B cell (primary cell): ENCODE results near the gene CACNA1H. TPM values are rescaled to one million over a fixed set of nuclear protein-coding genes. Genes with fewer than 3 reads are reported as not detected.

Experiments
- ATAC-seq: fragments of 200-7000 bp; cut with Tn5 transposase; one replicate; pipeline ENCODE4 v1.10.0; 2021; ENCODE audit warnings: low read depth, mild to moderate bottlenecking, moderate number of reproducible peaks, moderate library complexity
- CTCF ChIA-PET: fragments of 350-600 bp; sonication (Branson Sonifier 250); formaldehyde crosslinking; loops from one replicate; lab custom pipeline; 2021; ENCODE audit warnings: antibody characterized with exemption, inconsistent platforms; lab: Charles Lee
- POLR2A ChIA-PET: fragments of 350-600 bp; sonication (Branson Sonifier 250); formaldehyde crosslinking; loops from one replicate; lab custom pipeline; 2021; ENCODE audit warnings: antibody characterized with exemption; lab: Charles Lee
- DNase-seq: peaks from one replicate; pipeline ENCODE4 v3.0.0; 2013
- H2AFZ ChIP-seq: 2 replicates; pipeline ENCODE4 v1.6.1; 2012; ENCODE audit warnings: mild to moderate bottlenecking, low read depth, low read length; ENCODE audit not compliant: insufficient read depth, poor library complexity, severe bottlenecking
- H3K27ac ChIP-seq, 2 donors: 1 replicate in 1 of 2; 2 replicates in 1 of 2; pipeline ENCODE4 v1.5.1; 2012 to 2013; ENCODE audit warnings: low read length in 2 of 2, mild to moderate bottlenecking in 2 of 2, moderate library complexity in 1 of 2
- H3K27me3 ChIP-seq, 4 experiments: fragments of 200-600 bp in 1 of 4; sonication (generic) in 1 of 4; replicated peaks in 1 of 4; 1 replicate in 2 of 4; 2 replicates in 2 of 4; pipeline versions ENCODE4 v1.6.1 to v1.7.0; 2013 to 2016; ENCODE audit warnings: low read length in 3 of 4, mild to moderate bottlenecking in 2 of 4, mixed read lengths in 1 of 4, moderate library complexity in 1 of 4; ENCODE audit not compliant: insufficient read depth in 4 of 4, control insufficient read depth in 3 of 4; ENCODE audit errors: control extremely low read depth in 1 of 4
- H3K36me3 ChIP-seq, 2 experiments: replicated peaks in 1 of 2; 1 replicate in 1 of 2; 2 replicates in 1 of 2; pipeline versions ENCODE4 v1.6.1 to v1.7.1; 2013; ENCODE audit warnings: low read length in 1 of 2; ENCODE audit not compliant: insufficient read depth in 2 of 2, control insufficient read depth in 1 of 2; ENCODE audit errors: control extremely low read depth in 1 of 2, extremely low read depth in 1 of 2
- H3K4me1 ChIP-seq, 2 donors: fragments of 200-600 bp in 1 of 2; sonication (generic) in 1 of 2; 1 replicate in 1 of 2; 2 replicates in 1 of 2; pipeline versions ENCODE4 v1.5.1 to v1.6.1; 2013 to 2017; ENCODE audit warnings: low read length in 2 of 2; ENCODE audit not compliant: control insufficient read depth in 2 of 2, insufficient read depth in 2 of 2
- H3K4me2 ChIP-seq: replicated peaks from 2 replicates; pipeline ENCODE3; 2012; ENCODE audit warnings: mild to moderate bottlenecking, low read depth, low read length; ENCODE audit not compliant: poor library complexity, severe bottlenecking
- H3K4me3 ChIP-seq, 5 experiments: fragments of 200-600 bp in 1 of 5; sonication (generic) in 1 of 5; 1 replicate in 3 of 5; 2 replicates in 2 of 5; pipeline versions ENCODE4 v1.5.1 to v1.7.0; 2011 to 2016; ENCODE audit warnings: low read length in 4 of 5, mild to moderate bottlenecking in 4 of 5, low read depth in 2 of 5, control low read depth in 1 of 5, moderate library complexity in 1 of 5; ENCODE audit not compliant: insufficient read depth in 1 of 5; ENCODE audit errors: control extremely low read depth in 1 of 5, extremely low read depth in 1 of 5
- H3K79me2 ChIP-seq: fragments of 200-600 bp; sonication (generic); one replicate; pipeline ENCODE4 v1.6.0; 2016; ENCODE audit warnings: low read length; ENCODE audit not compliant: control insufficient read depth, insufficient read depth
- H3K9ac ChIP-seq: fragments of 200-600 bp; sonication (generic); 2 replicates; pipeline ENCODE4 v1.6.1; 2017; ENCODE audit warnings: mild to moderate bottlenecking, low read length, moderate library complexity
- H3K9me3 ChIP-seq, 3 donors: one replicate each; pipeline versions ENCODE4 v1.6.1 to v1.7.1; 2013; ENCODE audit warnings: low read length in 2 of 3; ENCODE audit not compliant: control insufficient read depth in 2 of 3, insufficient read depth in 1 of 3; ENCODE audit errors: control extremely low read depth in 1 of 3
- H4K20me1 ChIP-seq: 2 replicates; pipeline ENCODE4 v1.6.0; 2012; ENCODE audit warnings: mild to moderate bottlenecking, low read length; ENCODE audit not compliant: insufficient read depth, control insufficient read depth, poor library complexity, severe bottlenecking
- H3K27ac Mint-ChIP-seq: one replicate; pipeline ENCODE4 v1.8.0; 2021; ENCODE audit warnings: mixed read lengths
- H3K27me3 Mint-ChIP-seq: one replicate; pipeline ENCODE4 v1.8.0; 2021; ENCODE audit warnings: mixed read lengths
- H3K4me1 Mint-ChIP-seq: one replicate; pipeline ENCODE4 v1.8.0; 2021; ENCODE audit warnings: mixed read lengths
- H3K4me3 Mint-ChIP-seq: one replicate; pipeline ENCODE4 v1.8.0; 2021; ENCODE audit warnings: mixed read lengths
- H3K9me3 Mint-ChIP-seq: one replicate; pipeline ENCODE4 v1.8.0; 2022; ENCODE audit warnings: mixed read lengths; ENCODE audit not compliant: insufficient read depth
- EZH2 ChIP-seq: IDR thresholded peaks from 2 replicates; pipeline ENCODE4 v1.6.1; 2012; ENCODE audit warnings: borderline replicate concordance, low read depth, mild to moderate bottlenecking, moderate library complexity, low read length; ENCODE audit not compliant: insufficient read depth, poor library complexity, severe bottlenecking
- WGBS: methylation state at CpG from one replicate; pipeline ENCODE4 v1.1.5; 2013; ENCODE audit warnings: missing lambda C conversion rate; ENCODE audit not compliant: insufficient coverage; 5-methylcytosine and 5-hydroxymethylcytosine counted together
- intact Hi-C: fragments of 100-400 bp; cut with micrococcal nuclease; formaldehyde crosslinking; loops from one replicate; pipeline ENCODE4 v1.10.0; 2022
- polyA plus RNA-seq: library from polyadenylated mRNA; depleted of rRNA; stranded (reverse); fragments of >200 nt; gene quantifications from 2 replicates; pipeline ENCODE4 v1.2.3, GENCODE V29; 2012
- total RNA-seq, 2 donors: library from RNA; stranded (reverse); fragments of 120-200 nt in 1 of 2; gene quantifications; 1 replicate in 1 of 2; 2 replicates in 1 of 2; pipeline versions ENCODE4 v1.2.3 to v1.2.4, GENCODE V29; 2013 to 2022
- TF ChIP-seq, protein P1 (sequence below): fragments of 200-600 bp; IDR thresholded peaks from one replicate; pipeline ENCODE4 v1.8.0; 2022; ENCODE audit warnings: antibody characterized with exemption, mild to moderate bottlenecking

CACNA1H gene
- total and polyA plus RNA-seq, 2 donors (not counting 1 experiment from before 2014, with no cell fraction given) = 0.05 to 0.10 TPM

DNA sequence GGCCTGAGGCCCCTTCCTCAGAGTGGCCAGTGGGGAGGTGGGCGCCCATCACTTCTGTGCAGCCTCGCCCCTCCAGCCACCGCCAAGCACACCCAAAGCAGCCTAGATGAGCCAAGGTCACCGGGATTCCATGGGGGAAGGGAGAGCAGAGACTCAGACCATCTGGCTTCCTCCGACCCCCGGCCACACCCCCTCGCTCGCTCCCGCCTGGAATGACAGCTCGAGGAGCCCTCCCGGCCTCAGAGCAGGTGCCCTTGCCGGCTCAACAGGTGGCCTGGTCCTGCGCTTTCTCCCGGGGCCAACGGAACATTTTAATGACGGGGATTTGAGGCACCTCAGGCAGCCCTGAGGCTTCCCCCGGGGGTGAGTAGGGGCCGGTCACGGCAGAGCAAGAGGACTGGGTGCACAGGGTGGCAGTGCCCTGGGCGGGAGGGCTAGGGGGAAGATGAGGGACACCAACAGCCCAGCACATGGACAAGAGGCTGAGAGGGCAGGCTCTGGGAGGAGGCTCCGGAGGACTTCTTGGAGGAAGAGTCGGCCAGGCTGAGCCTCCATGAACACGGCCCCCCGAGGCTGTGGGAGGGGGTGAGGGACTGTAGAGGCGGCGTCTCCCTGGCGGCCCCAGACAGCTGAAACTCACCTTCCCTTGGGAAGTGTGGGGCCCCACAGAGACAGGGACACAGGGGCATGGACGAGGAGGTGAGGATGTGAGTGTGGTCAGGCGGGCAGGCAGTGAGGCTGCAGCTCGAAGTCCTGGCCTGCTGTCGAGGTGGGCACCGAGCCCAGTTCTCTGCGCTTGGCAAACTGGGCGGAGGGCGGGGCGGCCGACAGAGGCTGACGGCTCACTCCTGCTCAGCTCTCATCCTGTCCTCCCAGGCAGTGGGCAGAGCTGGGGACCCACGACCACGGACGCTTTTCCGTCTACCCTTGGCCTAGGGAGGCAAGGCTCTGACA is 44.3 kb upstream of the CACNA1H start:
- Histone ChIP-seq H4K20me1 (no peaks in the 10 kb centered on the region), H3K9me3 (peaks cover 0 to 5% (median 0%) of the 10 kb centered on the region in 3 donors), H3K4me3 (no peak overlapping the region), H3K9ac (no peak overlapping the region), H3K4me1 (peaks cover under 1 to 3% of the 10 kb centered on the region in 2 donors), H3K4me2 (no peak overlapping the region), H2AFZ (no peak overlapping the region), H3K27ac (no peak overlapping the region), H3K79me2 (no peaks in the 10 kb centered on the region), H3K36me3 (no peaks in the 10 kb centered on the region), H3K27me3 (peaks cover 0 to 29% (median 2%) of the 10 kb centered on the region in 4 experiments)
- DNase-seq = no peak
- ATAC-seq = no peak
- WGBS = 60% methylated on average over 41 of the region's 42 CpGs
- no peak overlapping the region for H3K4me3 Mint-ChIP-seq
- CTCF ChIA-PET = no interaction called here
- H3K27ac Mint-ChIP-seq = no peak overlapping the region
- H3K9me3 Mint-ChIP-seq = no peaks in the 10 kb centered on the region
- intact Hi-C loops = no loop called here
- TF ChIP-seq EZH2 = no peak
- TF ChIP-seq, protein P1, sequence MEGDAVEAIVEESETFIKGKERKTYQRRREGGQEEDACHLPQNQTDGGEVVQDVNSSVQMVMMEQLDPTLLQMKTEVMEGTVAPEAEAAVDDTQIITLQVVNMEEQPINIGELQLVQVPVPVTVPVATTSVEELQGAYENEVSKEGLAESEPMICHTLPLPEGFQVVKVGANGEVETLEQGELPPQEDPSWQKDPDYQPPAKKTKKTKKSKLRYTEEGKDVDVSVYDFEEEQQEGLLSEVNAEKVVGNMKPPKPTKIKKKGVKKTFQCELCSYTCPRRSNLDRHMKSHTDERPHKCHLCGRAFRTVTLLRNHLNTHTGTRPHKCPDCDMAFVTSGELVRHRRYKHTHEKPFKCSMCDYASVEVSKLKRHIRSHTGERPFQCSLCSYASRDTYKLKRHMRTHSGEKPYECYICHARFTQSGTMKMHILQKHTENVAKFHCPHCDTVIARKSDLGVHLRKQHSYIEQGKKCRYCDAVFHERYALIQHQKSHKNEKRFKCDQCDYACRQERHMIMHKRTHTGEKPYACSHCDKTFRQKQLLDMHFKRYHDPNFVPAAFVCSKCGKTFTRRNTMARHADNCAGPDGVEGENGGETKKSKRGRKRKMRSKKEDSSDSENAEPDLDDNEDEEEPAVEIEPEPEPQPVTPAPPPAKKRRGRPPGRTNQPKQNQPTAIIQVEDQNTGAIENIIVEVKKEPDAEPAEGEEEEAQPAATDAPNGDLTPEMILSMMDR = no peak
- POLR2A ChIA-PET = interaction anchor here (0.6 kb wide), 1 partner anchor 27 kb away, joined by 8 read pairs; no protein-coding TSS in a partner anchor
- peaks cover 15% of the 10 kb centered on the region for H3K27me3 Mint-ChIP-seq
- H3K4me1 Mint-ChIP-seq = no peaks in the 10 kb centered on the region

DNA sequence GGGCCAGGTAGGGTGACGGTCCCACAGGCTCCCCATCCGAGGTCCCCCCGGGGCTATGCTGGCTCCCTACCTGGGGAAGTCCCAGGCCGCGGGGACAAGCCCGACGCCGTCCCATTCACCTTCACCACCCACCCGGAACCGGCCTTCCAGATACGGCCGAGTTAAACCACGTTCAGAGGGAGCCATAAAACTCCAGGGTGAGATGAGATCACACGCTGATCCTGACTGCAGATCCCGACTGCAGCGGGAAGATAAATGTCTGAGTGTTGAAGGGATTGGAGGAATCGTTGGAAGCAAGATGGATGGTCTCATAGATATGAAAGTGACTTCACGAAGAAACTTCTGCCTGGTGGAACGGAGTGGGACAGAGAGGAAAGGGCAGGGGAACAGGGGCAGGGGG is 43.3 kb upstream of the CACNA1H start:
- Histone ChIP-seq H3K9me3 (peaks cover 0 to 5% (median 0%) of the 10 kb centered on the region in 3 donors), H3K4me2 (no peak overlapping the region), H3K27me3 (peaks cover 0 to 18% (median 0%) of the 10 kb centered on the region in 4 experiments), H3K4me1 (peaks cover 0 to 3% of the 10 kb centered on the region in 2 donors), H3K9ac (no peak overlapping the region), H3K36me3 (no peaks in the 10 kb centered on the region), H3K4me3 (no peak overlapping the region), H3K27ac (no peak overlapping the region), H4K20me1 (no peaks in the 10 kb centered on the region), H3K79me2 (no peaks in the 10 kb centered on the region), H2AFZ (no peak overlapping the region)
- ChIA-PET CTCF (no interaction called here), POLR2A (no interaction called here)
- TF ChIP-seq EZH2 = no peak
- TF ChIP-seq, protein P1 = no peak
- no peak for DNase-seq
- no peak overlapping the region for H3K4me3 Mint-ChIP-seq
- H3K4me1 Mint-ChIP-seq = no peaks in the 10 kb centered on the region
- WGBS = 32% methylated on average over 12 of the region's 19 CpGs
- peaks cover 11% of the 10 kb centered on the region for H3K27me3 Mint-ChIP-seq
- H3K9me3 Mint-ChIP-seq = no peaks in the 10 kb centered on the region
- no peak for ATAC-seq
- no peak overlapping the region for H3K27ac Mint-ChIP-seq
- intact Hi-C loops = no loop called here
